GM19397 (cell line): Measurements from ENCODE around the gene CDH13.

Experiments used
- ATAC-seq: cut with Tn5 transposase; IDR thresholded peaks from one replicate; pipeline ENCODE4 v1.9.1; 2021; ENCODE audit warnings: mild to moderate bottlenecking, moderate library complexity; ENCODE audit not compliant: unreplicated experiment

Gene CDH13

DNA sequence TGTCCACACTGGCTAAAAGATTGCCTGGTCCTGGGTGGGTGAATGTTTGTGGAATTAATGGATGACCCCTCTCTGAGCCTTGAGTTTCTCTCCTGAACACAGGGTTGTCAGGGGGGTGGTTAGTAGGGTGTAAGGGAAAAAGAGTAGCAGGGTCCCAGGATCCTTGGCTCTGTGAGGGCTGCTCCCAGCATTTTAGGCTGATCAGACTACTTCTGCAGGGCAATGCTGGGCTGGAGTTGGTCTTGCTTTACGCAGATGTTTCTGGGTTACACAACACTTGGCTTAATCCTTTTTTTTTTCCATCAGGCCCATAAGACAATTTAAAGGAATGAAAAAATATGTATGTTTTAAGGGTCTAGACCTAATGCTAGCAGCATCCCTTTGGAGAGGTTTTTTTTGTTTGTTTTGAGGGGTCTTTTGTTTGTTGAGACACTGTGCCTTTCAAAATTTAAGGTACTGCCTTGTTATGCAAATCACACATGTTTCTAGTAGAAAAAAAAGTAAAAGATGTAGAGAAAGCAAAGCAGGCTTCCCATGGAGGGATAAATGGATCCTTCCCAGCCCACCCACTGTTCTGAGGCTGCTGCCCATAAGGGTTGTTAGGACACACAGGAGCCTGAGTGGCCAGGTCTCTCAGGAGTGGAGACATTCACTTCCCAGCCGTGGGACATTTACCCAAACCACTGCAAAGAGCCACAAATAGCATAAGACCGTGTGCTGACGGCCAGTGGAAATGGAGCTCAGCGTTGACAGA is 955.4 kb downstream of the CDH13 start:
- no peak for ATAC-seq

DNA sequence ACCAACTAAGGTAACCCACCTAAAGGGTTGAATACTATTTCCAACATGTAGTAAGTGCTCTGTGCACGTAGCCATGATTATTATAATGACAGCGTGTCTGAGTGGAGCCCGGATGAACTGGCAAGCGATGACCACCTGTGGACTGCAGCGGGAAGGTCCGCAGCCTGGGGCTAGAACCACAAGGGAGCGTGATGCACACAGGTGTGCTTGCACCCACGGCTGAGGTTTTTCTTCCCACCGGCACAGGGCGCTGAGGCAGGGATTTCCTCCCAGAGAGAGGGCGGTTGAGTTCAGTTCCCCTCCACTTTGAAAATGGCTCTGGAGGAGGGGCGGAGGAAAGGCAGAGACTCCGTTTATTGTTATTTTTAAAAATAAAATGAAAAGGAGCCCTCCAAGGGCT is 959.3 kb downstream of the CDH13 start:
- ATAC-seq: no peak

DNA sequence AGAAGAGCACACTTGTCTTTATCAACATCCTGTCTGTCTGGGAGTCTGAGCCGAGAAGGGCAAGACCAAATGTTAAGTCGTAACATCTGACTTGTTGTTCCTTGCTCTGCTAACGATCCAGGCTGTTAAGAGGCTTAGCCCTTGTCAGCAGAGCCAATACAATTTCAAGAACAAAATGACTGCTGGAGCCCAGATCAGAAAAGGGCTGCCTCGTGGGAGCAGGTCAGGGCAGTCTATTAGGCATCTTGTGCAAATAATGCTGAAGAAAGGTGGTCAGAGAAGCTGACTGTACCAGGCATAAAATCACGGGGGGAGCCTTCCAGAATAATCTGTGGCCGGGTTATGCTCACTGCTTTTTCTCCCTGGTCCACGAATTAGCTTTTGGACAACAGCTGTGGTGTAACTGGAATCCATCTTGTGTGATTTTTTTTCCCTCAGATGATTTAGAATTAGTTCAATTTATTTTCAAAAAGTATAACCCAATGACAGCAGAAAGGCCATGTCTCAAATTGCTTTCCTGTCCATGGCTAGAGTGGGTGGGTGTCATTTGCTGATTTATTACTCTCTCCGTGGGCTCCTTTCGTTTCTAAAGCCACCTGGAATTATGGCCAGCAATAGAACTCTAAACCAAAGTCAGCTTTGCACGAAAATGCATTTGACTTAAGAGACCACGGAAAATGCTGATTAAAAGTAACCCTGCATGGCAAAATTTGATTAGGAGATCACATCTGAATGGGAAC is 959.9 kb downstream of the CDH13 start:
- ATAC-seq: no peak

DNA sequence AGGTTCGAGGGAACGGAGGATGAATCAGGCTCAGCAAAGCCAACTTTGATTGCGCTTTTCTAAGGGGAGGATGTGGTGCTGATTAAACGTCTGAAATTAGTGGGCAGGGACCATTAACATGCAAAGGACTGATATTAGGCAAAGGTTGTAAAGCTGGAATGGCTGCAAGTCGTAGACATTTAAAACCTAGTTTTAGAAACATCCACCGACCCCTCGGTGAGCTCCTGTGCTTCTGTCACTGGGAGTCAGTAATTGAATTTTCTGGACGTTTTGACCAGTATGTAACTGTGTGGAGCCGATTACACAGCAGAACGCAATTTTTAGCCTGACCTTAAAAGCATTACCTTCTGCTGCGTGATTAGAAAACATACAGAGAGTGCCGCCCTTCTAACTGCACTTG is 960.4 kb downstream of the CDH13 start:
- no peak for ATAC-seq

DNA sequence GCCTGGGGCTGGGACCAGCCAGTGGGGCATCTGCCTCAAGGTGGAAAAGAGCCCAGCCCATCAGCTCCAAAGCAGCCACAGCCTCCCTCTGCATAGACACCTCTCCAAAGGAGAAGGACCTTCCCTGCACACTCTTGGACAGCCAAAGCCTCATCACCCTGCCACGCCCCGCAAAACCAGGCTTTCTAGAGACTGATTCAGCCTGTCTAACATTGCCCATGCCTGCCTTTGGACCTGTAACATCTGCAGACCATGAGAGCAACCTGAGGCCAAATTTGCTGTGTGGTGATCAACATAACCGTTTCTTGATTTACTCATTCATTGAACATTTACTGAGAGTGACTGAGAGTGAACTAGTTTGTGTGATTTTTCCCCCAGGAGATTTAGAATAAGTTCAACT is 961.3 kb downstream of the CDH13 start:
- ATAC-seq: no peak

DNA sequence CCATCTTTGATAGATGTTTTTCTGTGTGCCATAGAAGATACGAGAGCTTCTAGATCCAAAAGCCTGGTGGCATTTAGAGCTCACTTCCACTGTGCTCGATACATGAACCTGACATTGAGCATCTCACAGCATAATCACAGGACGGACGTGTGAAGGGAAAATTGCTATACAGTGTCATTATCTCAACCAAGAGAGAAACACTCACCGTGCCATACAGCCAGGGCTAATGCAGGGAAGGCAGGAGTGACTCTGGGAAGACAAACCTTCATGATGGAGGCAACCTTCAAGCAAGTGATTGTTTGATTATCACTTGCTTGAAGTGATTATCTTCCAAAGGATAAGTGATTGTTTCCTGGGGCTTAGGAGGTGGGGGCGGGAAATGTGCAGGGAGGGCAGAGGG is 962.8 kb downstream of the CDH13 start:
- no peak for ATAC-seq

DNA sequence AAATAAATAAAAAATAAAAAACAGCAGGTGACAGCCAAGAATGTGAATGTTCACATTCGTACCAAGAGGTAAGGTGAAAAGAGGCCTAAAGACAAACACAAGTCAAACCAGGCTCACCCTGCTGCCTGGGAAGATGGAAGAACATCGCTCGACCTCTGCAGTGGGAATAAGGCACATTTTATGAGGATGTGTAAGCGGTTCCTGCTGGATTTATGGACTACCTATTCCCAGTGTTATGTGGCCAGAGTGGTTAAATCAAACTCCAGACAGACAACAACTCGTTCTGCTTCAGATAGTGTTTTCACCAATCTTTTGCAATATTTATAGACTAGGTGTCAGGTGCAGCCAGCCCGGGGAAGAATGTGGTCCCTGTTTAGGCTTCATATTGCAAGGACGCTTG is 966.0 kb downstream of the CDH13 start:
- no peak for ATAC-seq

DNA sequence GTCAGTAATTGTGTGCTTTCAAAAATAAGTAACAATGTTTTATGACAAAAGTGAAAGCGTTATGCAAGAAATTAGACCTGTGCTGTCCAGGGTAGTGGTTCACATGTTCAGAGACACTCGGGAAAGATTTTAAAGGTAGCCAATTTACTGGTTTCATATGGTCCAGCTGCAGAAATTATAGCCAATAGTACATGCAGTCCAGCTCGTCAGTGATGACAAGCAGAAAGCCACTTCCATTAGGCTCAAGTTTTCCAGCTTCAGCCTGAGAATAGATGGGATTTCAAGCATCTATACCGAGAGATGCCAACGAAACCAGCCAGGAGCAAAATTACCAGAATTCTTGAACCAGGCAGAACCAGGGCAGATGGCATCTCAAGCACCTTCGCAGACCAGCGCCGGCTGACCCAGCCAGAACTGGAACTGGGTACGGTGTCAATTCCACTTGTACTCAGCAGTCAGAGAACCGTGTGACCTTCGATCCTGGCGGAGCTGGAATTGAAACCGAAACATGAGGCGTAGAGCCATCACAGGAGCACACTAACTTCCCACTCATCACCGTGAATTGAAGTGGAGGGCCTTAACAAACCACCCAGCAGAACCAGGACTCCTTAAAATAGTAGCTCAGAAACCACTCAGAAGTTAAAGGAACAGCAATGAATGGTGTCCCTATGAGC is 973.2 kb downstream of the CDH13 start:
- ATAC-seq: no peak

DNA sequence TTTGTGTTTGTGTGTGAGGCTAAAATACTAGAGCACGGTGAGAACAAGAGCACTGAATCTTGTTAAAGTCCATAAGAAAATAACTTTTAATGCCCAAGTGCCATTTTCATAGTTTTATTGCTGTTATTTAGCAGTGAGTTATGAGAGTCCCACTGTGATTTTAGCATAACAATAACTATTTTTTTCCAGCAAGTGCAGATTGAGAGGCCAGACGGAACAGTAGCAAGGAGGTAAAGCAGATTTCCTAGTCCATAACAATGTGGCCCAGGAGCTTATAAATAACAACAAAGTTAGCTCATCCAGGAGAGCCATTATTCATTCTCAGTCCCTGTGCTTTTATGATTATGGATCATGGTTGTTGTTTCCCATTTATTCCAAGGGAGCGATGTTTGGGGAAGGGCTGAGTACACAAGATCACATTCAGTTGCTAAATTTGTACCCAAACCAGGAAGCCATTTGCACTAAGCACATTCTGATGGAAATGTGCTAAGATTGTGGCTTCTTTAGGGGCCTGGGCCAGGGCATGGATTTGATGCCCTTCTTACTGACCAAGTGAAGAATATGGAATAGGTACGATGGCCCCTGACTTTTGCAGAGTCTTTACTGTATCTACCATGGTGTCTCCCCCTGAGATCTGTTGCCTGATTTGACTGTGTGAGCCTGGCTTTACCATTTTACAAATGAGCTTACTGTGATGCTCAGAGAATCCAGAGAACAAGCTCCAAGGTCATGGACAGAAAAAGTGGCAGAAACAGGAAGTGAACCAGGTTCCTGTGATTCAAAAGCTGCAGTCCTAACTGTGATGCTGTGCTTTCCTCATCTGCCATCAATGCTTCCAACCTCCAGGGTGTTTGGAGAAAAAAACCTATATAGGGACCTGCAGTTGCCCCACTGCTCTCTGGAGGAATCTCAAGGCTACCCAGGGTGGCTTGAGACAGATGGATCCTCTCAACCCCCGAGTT is 976.3 kb downstream of the CDH13 start:
- ATAC-seq: no peak

DNA sequence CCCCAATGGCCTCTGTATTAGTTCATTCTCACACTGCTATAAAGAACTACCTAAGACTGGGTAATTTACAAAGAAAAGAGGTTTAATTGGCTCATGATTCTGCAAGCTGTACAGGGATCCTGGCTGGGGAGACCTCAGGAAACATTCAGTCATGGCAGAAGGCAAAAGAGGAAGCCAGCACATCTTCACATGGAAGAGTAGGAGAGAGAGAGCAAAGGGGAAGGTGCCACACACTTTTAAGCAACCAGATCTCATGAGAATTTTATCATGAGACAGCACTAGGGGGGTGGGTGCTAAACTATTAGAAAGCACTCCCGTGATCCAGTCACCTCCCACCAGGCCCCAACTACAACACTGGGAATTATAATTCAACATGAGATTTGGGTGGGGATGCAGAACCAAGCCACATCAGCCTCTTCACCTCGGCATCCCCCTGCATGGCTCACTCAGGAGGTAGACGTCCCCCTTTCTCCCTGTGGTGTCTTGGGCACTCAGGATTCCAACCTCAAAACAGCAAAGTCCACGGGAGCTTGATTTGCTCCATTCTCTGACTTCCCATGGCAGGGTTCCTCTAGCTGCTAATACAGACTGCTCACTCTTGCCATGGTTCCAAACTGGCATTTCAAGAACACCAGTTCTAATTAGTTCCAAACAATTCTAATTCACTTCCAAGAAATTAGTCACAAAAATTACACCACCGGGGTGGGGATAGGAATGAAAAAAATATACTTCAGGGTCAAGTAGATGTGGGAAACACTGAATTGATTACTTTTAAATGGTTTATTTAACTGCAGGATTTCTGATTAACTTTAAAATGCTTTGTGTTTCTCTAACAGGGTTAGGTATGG is 977.2 kb downstream of the CDH13 start:
- ATAC-seq: no peak

DNA sequence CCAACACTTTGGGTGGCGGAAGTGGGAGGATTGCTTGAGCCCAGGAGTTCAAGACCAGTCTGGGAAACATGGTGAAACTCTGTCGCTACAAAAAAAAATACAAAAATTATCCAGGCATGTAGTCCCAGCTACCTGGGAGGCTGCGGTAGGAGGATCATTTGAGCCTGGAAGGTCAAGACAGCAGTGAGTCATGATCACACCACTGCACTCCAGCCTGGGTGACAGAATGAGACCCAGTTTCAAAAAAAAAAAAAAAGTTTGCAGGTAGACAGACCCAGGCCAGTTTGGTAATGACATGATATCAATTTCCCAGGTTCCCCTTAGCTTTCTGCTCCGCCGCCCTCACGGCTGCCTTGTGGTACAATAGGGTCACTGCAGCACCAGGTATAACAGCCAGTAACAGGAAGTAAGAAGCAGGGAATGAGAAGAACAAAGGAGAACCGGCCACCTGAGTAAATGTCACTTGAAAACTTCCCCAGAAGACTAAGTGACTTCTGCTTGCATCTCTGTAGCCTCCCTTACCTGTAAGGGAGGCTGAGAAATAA is 979.8 kb downstream of the CDH13 start:
- ATAC-seq: no peak

DNA sequence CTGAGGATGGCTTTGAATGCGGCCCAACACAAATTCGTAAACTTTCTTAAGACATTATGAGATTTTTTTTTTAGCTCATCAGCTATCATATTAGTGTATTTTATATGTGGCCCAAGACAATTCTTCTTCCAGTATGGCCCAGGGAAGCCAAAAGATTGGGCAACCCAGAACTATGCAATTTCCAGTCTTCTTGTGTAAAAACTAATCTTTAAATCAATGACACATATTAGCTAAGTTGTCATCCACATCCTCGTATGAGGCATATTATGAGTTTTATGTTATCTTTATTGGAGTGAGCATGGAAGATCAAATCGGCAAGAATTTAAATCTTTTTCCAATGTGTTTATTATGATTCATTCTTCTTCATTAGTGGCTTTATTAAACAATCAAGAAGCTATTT is 982.4 kb downstream of the CDH13 start:
- ATAC-seq: no peak

DNA sequence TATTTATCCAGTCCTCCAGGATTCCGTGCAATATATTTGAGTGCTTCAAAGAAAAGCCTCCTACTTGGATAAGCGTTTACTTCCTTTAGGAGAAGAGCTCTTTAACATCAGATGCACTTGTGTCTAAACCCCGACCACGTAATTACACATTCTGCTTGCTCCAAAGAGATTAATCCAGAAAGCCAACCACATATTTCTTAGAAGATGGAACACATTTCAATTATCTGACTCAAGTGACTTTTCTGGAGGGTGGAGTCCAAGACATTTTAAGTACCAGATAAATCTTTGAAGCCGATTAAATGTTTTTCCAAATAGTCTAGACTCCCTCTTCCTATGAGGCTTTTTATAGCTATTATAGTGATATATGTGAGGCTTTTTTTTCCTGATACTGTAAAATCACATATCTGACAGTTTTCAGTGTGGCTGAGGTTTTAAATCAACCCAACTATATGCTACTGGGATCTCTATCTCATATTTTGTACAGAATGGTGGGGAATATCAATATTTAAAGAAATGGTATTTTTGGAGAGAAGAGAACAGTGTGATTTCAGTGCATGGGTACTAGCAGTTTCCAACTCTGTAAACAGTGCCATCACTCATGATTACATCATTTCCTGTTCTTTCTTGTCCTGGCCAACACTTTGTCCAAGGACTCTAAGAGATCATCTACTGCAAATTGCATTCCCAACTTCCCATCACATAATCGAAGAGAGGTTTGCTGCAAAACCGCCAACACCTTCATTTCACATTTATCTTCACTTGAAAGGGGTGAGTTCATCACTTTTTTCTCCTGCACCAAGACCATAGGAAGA is 988.6 kb downstream of the CDH13 start:
- no peak for ATAC-seq

DNA sequence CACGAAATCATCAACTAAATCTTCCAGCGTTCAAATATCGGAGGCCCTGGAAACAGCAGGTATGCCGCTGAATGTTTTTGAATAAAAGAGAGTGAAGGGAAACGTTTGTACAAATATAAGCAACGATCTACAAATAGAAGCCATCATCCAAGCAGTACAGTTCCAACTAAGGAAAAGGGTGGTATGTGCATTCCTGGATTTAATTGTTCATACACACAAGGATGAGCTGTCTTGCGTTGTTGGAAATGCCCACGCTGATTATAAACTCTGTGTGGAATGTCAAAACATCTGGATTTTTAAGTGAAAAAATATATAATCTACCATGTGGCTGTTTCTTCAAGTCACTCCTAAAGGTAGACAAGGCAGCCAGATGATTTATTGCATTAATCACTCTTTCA is 989.2 kb downstream of the CDH13 start:
- ATAC-seq: no peak

DNA sequence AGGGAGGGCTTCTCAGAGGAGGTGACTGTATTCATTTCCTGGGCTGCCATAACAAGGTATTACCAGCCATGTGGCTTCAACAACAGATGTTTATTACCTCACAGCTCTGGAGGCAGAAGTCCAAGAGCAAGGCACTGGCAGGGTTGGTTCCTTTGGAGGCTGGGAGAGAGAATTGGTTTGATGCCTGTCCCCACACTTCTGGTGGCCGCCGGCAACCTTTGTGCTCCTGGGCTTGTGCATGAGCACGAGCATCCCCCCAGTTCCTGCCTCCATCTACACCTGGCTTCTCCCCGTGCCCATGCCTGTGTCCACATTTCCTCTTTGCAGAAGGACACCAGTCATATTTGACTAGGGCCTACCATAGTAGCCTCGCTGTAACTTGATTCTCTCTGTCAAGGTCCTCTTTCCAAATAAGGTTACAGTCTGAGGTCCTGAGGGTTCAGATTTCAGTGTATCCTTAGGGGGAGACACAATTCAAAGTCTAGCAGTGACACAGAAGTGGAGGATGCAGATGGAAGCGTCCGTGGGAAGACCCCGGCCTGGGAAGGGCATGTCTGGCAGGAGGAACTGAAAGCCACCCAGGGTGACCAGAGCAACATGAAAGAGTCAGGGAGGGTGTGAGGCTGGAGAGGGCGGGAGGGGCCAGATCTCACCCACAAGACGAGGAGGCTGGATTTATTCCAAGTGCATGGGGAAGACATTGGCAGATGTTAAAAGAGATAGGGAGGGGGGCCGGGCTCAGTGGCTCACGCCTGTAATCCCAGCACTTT is 992.8 kb downstream of the CDH13 start:
- no peak for ATAC-seq

DNA sequence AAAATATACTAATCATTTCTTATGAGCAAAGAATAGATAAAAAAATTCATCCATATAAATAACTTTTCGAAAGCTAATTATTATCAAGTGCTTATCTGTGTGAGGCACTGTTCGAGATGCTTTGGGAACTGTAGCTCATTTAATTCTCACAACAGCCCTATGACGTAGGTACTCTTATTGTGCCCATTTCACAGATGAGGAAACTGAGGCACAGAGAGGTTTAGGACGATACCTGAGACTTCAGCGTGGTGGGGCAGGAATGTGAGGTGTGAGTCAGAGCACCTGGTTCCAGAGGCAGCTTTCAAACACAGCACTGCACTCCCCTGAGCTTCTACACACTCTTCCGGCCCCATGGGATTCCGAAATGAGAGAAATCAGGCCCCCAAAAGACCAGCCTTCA is 995.2 kb downstream of the CDH13 start:
- ATAC-seq: no peak

DNA sequence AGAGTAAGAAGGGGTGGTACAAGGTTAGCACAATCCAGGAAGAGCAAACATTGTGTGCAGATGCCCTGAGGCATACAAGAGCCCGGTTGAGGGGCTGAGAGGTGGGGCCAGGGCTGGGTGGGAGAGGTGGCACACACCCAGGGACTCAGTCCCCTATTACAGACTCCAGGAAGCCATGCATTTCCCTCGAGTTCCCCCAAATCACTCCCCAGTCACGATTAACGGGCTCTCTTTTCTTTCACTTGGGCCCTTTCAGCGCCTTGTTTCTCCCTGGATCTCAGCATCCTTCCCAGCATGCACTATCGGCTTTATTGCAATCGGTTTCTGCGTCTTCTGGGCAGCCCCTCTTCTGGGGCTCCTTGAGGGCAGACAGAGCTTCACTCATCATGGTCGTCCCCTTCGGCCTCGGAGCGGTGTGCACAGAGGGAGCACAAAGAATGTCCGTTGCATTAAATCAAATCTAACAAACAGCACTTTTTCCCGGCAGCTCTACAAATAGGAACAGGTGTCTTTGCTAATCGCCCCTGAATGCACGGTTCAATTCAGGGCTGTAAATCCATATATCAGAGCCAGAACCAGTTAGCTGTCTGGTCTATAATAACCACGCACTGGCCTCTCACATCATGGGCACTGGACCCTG is 996.4 kb downstream of the CDH13 start:
- no peak for ATAC-seq

DNA sequence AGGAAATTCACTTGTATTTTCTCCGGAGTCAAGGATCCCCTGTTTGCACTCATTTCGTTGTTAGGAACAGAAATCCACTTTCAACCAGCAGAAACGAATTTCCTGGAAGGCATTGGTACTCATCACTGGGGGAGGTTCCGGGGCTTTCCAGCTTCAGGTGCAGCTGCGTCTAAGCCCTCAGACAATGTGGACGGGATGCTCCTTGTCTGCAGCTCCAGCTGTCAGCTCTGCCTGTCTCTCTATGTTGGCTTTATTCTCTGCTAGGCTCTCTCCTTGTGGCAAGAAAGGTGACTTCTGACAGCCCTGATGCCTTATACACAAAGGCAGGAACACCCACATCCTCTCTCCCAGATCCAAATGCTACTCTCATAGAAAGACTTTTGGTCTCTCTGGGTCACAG is 997.1 kb downstream of the CDH13 start:
- no peak for ATAC-seq
